DND-41 (cell line): Measurements from ENCODE around the gene CCDC88A.

Experiments
- ATAC-seq: fragments of 200-7000 bp; cut with Tn5 transposase; 3 replicates; pipeline ENCODE4 v1.9.1; 2021; ENCODE audit warnings: low read depth; ENCODE audit not compliant: insufficient read depth
- DNase-seq: peaks from one replicate; pipeline ENCODE4 v3.0.0-alpha.2; 2020
- H2AFZ ChIP-seq: 2 replicates; pipeline ENCODE4 v1.6.0; 2012; ENCODE audit warnings: low read depth, low read length
- H3K27ac ChIP-seq: 2 replicates; pipeline ENCODE4 v1.5.1; 2012; ENCODE audit warnings: low read length, inconsistent platforms
- H3K27me3 ChIP-seq: fragments of 200-600 bp; sonication (generic); 2 replicates; pipeline ENCODE4 v1.6.0; 2012; ENCODE audit warnings: low read length, mild to moderate bottlenecking, inconsistent platforms; ENCODE audit not compliant: insufficient read depth, poor library complexity
- H3K36me3 ChIP-seq: 2 replicates; pipeline ENCODE4 v1.5.1; 2012; ENCODE audit warnings: low read length, inconsistent platforms; ENCODE audit not compliant: insufficient read depth
- H3K4me1 ChIP-seq: 2 replicates; pipeline ENCODE4 v1.5.1; 2012; ENCODE audit warnings: mild to moderate bottlenecking, low read length; ENCODE audit not compliant: insufficient read depth
- H3K4me2 ChIP-seq: 2 replicates; pipeline ENCODE4 v1.6.0; 2012; ENCODE audit warnings: mild to moderate bottlenecking, moderate library complexity, low read length, inconsistent platforms; ENCODE audit not compliant: insufficient read depth
- H3K4me3 ChIP-seq, 2 experiments: fragments of 200-600 bp in 1 of 2; shearing (Covaris generic) in 1 of 2; 2 replicates each; pipeline ENCODE4 v1.5.1; 2012 to 2016; ENCODE audit warnings: inconsistent platforms in 2 of 2, low read length in 2 of 2, mild to moderate bottlenecking in 2 of 2, low read depth in 1 of 2, moderate library complexity in 1 of 2
- H3K79me2 ChIP-seq: 2 replicates; pipeline ENCODE4 v1.6.0; 2012; ENCODE audit warnings: low read length, inconsistent platforms; ENCODE audit not compliant: insufficient read depth
- H3K9ac ChIP-seq: 2 replicates; pipeline ENCODE4 v1.6.0; 2012; ENCODE audit warnings: low read depth, mild to moderate bottlenecking, inconsistent platforms, low read length, moderate library complexity
- H3K9me3 ChIP-seq: 2 replicates; pipeline ENCODE4 v1.5.1; 2012; ENCODE audit warnings: low read length, moderate library complexity, mild to moderate bottlenecking, inconsistent platforms; ENCODE audit not compliant: insufficient read depth, severe bottlenecking
- H4K20me1 ChIP-seq: 2 replicates; pipeline ENCODE4 v1.6.0; 2012; ENCODE audit warnings: low read length; ENCODE audit not compliant: insufficient read depth
- EZH2 ChIP-seq: IDR thresholded peaks from 3 replicates; pipeline ENCODE4 v1.6.1; 2012; ENCODE audit warnings: borderline replicate concordance, low read depth, mild to moderate bottlenecking, moderate library complexity, low read length, inconsistent platforms; ENCODE audit not compliant: severe bottlenecking
- TF ChIP-seq, protein P1 (sequence below): IDR thresholded peaks from 2 replicates; pipeline ENCODE4 v1.5.1; 2012; ENCODE audit warnings: borderline replicate concordance, low read length, moderate library complexity, mild to moderate bottlenecking; ENCODE audit not compliant: poor library complexity, severe bottlenecking; ENCODE audit errors: extremely low read depth

CCDC88A gene

DNA sequence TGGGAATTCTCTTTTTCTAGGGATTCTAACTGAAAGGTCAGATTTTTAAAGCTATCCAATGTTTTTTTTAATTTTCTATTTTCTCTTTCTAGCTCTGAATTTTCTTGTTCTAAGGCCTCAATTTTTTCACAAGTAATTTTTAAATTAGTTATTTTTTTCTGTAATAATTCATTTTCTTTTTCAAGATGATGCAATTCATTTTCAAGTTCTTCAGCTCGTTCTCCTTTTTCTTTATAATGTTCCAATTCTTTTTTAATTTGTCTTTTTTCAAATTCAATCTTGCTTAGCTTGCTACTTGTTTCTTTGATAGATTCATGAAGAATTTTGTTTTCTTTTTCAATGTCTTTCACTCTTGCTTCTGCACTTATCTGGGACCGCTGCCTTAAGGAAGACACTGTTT is 84.9 kb downstream of the CCDC88A start:
- Histone ChIP-seq H3K79me2 (no peaks in the 10 kb centered on the region), H3K4me1 (no peaks in the 10 kb centered on the region), H3K27ac (no peak overlapping the region), H4K20me1 (no peaks in the 10 kb centered on the region), H3K4me2 (no peak overlapping the region), H3K27me3 (no peaks in the 10 kb centered on the region), H2AFZ (no peak overlapping the region), H3K4me3 (no peak overlapping the region), H3K9me3 (no peaks in the 10 kb centered on the region), H3K9ac (no peak overlapping the region), H3K36me3 (peaks cover 64% of the 10 kb centered on the region)
- ATAC-seq: no peak
- DNase-seq: no peak
- TF ChIP-seq, protein P1, sequence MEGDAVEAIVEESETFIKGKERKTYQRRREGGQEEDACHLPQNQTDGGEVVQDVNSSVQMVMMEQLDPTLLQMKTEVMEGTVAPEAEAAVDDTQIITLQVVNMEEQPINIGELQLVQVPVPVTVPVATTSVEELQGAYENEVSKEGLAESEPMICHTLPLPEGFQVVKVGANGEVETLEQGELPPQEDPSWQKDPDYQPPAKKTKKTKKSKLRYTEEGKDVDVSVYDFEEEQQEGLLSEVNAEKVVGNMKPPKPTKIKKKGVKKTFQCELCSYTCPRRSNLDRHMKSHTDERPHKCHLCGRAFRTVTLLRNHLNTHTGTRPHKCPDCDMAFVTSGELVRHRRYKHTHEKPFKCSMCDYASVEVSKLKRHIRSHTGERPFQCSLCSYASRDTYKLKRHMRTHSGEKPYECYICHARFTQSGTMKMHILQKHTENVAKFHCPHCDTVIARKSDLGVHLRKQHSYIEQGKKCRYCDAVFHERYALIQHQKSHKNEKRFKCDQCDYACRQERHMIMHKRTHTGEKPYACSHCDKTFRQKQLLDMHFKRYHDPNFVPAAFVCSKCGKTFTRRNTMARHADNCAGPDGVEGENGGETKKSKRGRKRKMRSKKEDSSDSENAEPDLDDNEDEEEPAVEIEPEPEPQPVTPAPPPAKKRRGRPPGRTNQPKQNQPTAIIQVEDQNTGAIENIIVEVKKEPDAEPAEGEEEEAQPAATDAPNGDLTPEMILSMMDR: no peak
- no peak for TF ChIP-seq EZH2

DNA sequence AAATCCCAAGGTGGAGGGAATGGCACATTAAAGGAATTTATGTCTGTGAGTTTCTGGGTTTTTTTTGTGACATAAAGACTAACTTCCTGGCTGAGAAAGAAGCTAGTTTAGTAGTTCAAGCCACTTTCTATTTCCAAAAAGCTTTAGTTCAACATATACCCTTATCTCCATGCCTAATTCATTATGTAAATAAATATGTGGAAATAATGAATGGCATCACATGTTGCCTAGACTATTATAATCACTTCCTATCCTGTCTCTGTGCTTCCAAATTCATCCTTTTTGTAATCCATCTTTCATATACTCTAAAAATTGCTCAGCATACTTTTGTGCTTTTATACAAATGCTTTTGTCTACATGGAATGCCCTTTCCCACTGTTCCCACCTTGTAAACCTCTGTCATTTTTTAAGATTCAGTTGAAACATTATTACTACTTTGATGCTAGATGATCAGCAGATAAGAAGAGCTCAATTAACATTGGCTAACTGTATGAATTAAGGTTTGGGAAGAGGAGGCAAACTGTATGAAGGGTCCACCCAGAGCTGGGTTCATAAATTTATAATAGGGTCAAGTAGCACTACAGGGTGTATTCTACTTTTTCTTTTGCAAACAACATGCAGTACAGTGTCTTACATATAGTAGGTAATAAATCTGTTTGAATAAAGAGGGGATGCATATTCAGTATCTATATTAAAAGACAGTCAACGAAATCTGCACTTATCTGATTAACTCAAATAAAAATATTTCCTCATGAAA is 88.9 kb downstream of the CCDC88A start:
- Histone ChIP-seq H3K4me3 (no peak overlapping the region), H3K4me2 (no peak overlapping the region), H3K4me1 (no peaks in the 10 kb centered on the region), H3K79me2 (no peaks in the 10 kb centered on the region), H3K27me3 (no peaks in the 10 kb centered on the region), H3K9me3 (no peaks in the 10 kb centered on the region), H2AFZ (no peak overlapping the region), H3K9ac (no peak overlapping the region), H3K36me3 (peaks cover 78% of the 10 kb centered on the region), H3K27ac (no peak overlapping the region), H4K20me1 (no peaks in the 10 kb centered on the region)
- ATAC-seq: no peak
- no peak for DNase-seq
- TF ChIP-seq, protein P1: no peak
- no peak for TF ChIP-seq EZH2

DNA sequence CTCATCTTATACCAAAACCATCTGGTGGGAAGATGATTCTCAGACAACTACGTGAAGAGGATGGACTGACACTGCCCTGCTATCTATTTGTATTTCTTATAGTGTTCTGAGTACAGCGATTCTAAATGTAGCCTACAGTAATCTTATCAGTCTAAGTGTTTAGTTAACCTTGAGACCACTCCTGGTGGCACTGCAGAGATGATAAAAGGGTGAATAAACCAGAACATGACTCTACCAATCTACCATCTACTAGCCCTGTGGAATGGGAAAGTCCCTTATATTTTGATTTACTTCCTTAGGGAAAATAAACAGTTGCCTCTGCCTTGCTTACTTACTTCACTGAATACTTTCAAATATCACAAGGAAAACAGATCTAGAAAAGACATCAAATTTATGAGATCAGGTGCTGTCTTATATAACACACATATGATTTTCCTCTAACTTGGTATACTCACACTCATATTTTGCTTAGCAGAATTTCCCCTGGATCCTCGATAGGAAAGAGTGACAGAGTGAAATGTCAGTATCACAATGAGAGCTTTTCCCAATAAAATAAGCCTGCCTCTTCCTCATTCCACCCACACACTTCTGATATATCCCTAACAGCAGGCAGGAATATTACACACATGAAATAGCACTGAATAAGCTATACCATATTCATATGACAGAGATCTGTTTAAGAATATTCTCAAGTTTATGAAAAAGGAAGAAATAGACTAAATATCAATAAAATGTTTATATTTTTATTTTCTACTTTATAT is 92.0 kb downstream of the CCDC88A start:
- H3K4me3 ChIP-seq: no peak overlapping the region
- H3K4me1 ChIP-seq: no peaks in the 10 kb centered on the region
- H3K4me2 ChIP-seq: no peak overlapping the region
- no peaks in the 10 kb centered on the region for H3K9me3 ChIP-seq
- no peaks in the 10 kb centered on the region for H3K79me2 ChIP-seq
- peaks cover 65% of the 10 kb centered on the region for H3K36me3 ChIP-seq
- no peak overlapping the region for H3K27ac ChIP-seq
- DNase-seq (no peak), ATAC-seq (no peak)
- H3K9ac ChIP-seq: no peak overlapping the region
- no peak for TF ChIP-seq EZH2
- TF ChIP-seq, protein P1: no peak
- H3K27me3 ChIP-seq: no peaks in the 10 kb centered on the region
- no peak overlapping the region for H2AFZ ChIP-seq
- no peaks in the 10 kb centered on the region for H4K20me1 ChIP-seq
